RCC 7860 (cell line): ENCODE results near the gene USP34.

Experiments used
- DNase-seq: peaks from one replicate; pipeline ENCODE4 v3.0.0-alpha.2; 2015; ENCODE audit warnings: low spot score
- FAIRE-seq: peaks from 2 replicates; lab custom pipeline; 2012; peaks lifted over from hg19 to GRCh38; lab: Jason Lieb, UNC

The USP34 gene

GRCh38 chr2:61380056-61380881, 90.6 kb downstream of the USP34 start:
- DNase-seq (no peak), FAIRE-seq (no peak)

- DNase-seq (no peak), FAIRE-seq (no peak)
These were observed 91.4 kb downstream of the USP34 start for GRCh38 chr2:61379521-61379920.

GRCh38 chr2:61378281-61378680, 92.6 kb downstream of the USP34 start:
- no peak for DNase-seq
- no peak for FAIRE-seq

- no peak for FAIRE-seq
These were observed 93.8 kb downstream of the USP34 start for GRCh38 chr2:61377046-61377445.

GRCh38 chr2:61376211-61376610, 94.7 kb downstream of the USP34 start:
- DNase-seq = no peak
- no peak for FAIRE-seq

More at GRCh38 chr2:61377046-61377445, 93.8 kb downstream of the USP34 start:
- no peak for DNase-seq

- no peak for DNase-seq
- no peak for FAIRE-seq
These were observed 99.9 kb downstream of the USP34 start for GRCh38 chr2:61371027-61371426.

GRCh38 chr2:61368687-61369665, 101.9 kb downstream of the USP34 start:
- DNase-seq = no peak
- no peak for FAIRE-seq

- DNase-seq (no peak), FAIRE-seq (no peak)
These were observed 103.7 kb downstream of the USP34 start for GRCh38 chr2:61367177-61367576.

- DNase-seq (no peak), FAIRE-seq (no peak)
These were observed 107.3 kb downstream of the USP34 start for GRCh38 chr2:61363580-61363979.

- no peak for FAIRE-seq
- no peak for DNase-seq
These were observed 108.0 kb downstream of the USP34 start for GRCh38 chr2:61362873-61363272.

- no peak for FAIRE-seq
- no peak for DNase-seq
These were observed 109.8 kb downstream of the USP34 start for GRCh38 chr2:61361068-61361467.

- DNase-seq (no peak), FAIRE-seq (no peak)
These were observed 111.8 kb downstream of the USP34 start for GRCh38 chr2:61359058-61359457.

GRCh38 chr2:61357681-61358080, 113.2 kb downstream of the USP34 start:
- no peak for FAIRE-seq
- DNase-seq = no peak

- DNase-seq (no peak), FAIRE-seq (peak; percentile 8)
These were observed 113.9 kb downstream of the USP34 start for GRCh38 chr2:61356958-61357350.

- DNase-seq (no peak), FAIRE-seq (peak; percentile 11)
These were observed 114.5 kb downstream of the USP34 start for GRCh38 chr2:61356261-61356957.

GRCh38 chr2:61354543-61355197, 116.2 kb downstream of the USP34 start:
- no peak for FAIRE-seq

GRCh38 chr2:61353909-61354308, 117.0 kb downstream of the USP34 start:
- DNase-seq = no peak
- FAIRE-seq = no peak

More at GRCh38 chr2:61354543-61355197, 116.2 kb downstream of the USP34 start:
- DNase-seq = no peak

- FAIRE-seq = no peak
- DNase-seq = no peak
These were observed 120.1 kb downstream of the USP34 start for GRCh38 chr2:61350777-61351176.

- DNase-seq = no peak
- no peak for FAIRE-seq
These were observed 127.7 kb downstream of the USP34 start for GRCh38 chr2:61343141-61343540.

- FAIRE-seq = no peak
- DNase-seq = no peak
These were observed 130.6 kb downstream of the USP34 start for GRCh38 chr2:61340242-61340641.
